ENCODE measurements around the gene CNNM4. TPM values are rescaled to one million over a fixed set of nuclear protein-coding genes. Genes with fewer than 3 reads are reported as not detected.
A peak's percentile ranks its signal among the peaks of the same experiment; 100 is the strongest.

The CNNM4 gene
- total RNA-seq, 3 donors from 2014 or later: 53.4 to 134 (median 101) TPM

Small RNA genes within 50 kb of the gene (microRNA-seq; reads per million reads assigned to microRNA genes)
- gene MIR3127: 6.8 reads per million, percentile 28 among the genes with 10 or more reads in this experiment

Other genes starting within 250 kb of the CNNM4 start
- 10 to 100 TPM in 2 of 3 donors, 1 to 10 TPM in 1; 4.8 to 17.6 (median 10.3) TPM for gene ARID5A, start 224.2 kb upstream of the CNNM4 start, total RNA-seq
- 10 to 100 TPM; 36.1 to 64.7 (median 49.2) TPM for gene KANSL3, start 122.6 kb upstream of the CNNM4 start, total RNA-seq
- gene FER1L5, start 118.1 kb upstream of the CNNM4 start, total RNA-seq: under 1 TPM in 1 of 3 donors, not detected in 2; 0.09 TPM
- 10 to 100 TPM; 11.2 to 21.0 (median 14.2) TPM for gene LMAN2L, start 20.8 kb upstream of the CNNM4 start, total RNA-seq
- gene CNNM3, start 55.4 kb downstream of the CNNM4 start, total RNA-seq: 10 to 100 TPM; 21.2 to 35.5 (median 33.4) TPM
- gene ANKRD23, start 83.1 kb downstream of the CNNM4 start, total RNA-seq: 1 to 10 TPM; 3.2 to 5.1 (median 4.9) TPM
- 10 to 100 TPM; 11.2 to 14.1 (median 12.2) TPM for gene ANKRD39, start 97.1 kb downstream of the CNNM4 start, total RNA-seq
- 10 to 100 TPM; 14.4 to 83.8 (median 17.5) TPM for gene SEMA4C, start 109.2 kb downstream of the CNNM4 start, total RNA-seq
- gene FAM178B, start 225.7 kb downstream of the CNNM4 start, total RNA-seq: under 1 TPM; 0.20 to 0.98 (median 0.63) TPM